ENCODE measurements around the gene PDAP1.
"Not testable (repeated sequence)": the region's sequence is repeated elsewhere in the genome, so short reads cannot be mapped to it uniquely, and the experiment has no call there.

The PDAP1 gene

GRCh38 chr7:99384523-99384922 is 23.9 kb downstream of the PDAP1 start:
- TF ChIP-seq CTCF (IDR thresholded peaks at IDR 0.05; ENCODE audit: low read depth, low read length): no peak
- DNase-seq (ENCODE audit: low read depth in 2 of 2): no peak
- H3K4me3 ChIP-seq (replicated peaks in 1 of 2; ENCODE audit: low read depth in 2 of 2, low read length in 2 of 2): no peak overlapping the region

- TF ChIP-seq CTCF (IDR thresholded peaks at IDR 0.05; ENCODE audit: low read depth, low read length): no peak
- DNase-seq (ENCODE audit: low read depth in 2 of 2): no peak
- no peak overlapping the region for H3K4me3 ChIP-seq (replicated peaks in 1 of 2; ENCODE audit: low read depth in 2 of 2, low read length in 2 of 2)
Measured at GRCh38 chr7:99383791-99384370, 24.5 kb downstream of the PDAP1 start.

GRCh38 chr7:99383203-99383602 is 25.2 kb downstream of the PDAP1 start:
- no peak for TF ChIP-seq CTCF (IDR thresholded peaks at IDR 0.05; ENCODE audit: low read depth, low read length)
- DNase-seq (ENCODE audit: low read depth in 2 of 2): no peak
- H3K4me3 ChIP-seq (replicated peaks in 1 of 2; ENCODE audit: low read depth in 2 of 2, low read length in 2 of 2): no peak overlapping the region

- no peak overlapping the region for H3K4me3 ChIP-seq (replicated peaks in 1 of 2; ENCODE audit: low read depth in 2 of 2, low read length in 2 of 2)
- no peak for TF ChIP-seq CTCF (IDR thresholded peaks at IDR 0.05; ENCODE audit: low read depth, low read length)
- DNase-seq (ENCODE audit: low read depth in 2 of 2): no peak
Measured at GRCh38 chr7:99381664-99382075, 26.7 kb downstream of the PDAP1 start.

GRCh38 chr7:99380823-99381663 is 27.4 kb downstream of the PDAP1 start:
- peak in 1 of 2 donors; percentile 80 for DNase-seq (ENCODE audit: low read depth in 2 of 2)
- no peak overlapping the region for H3K4me3 ChIP-seq (replicated peaks in 1 of 2; ENCODE audit: low read depth in 2 of 2, low read length in 2 of 2)
- TF ChIP-seq CTCF (IDR thresholded peaks at IDR 0.05; ENCODE audit: low read depth, low read length): no peak

- no peak for TF ChIP-seq CTCF (IDR thresholded peaks at IDR 0.05; ENCODE audit: low read depth, low read length)
- H3K4me3 ChIP-seq (replicated peaks in 1 of 2; ENCODE audit: low read depth in 2 of 2, low read length in 2 of 2): peak overlapping the region; percentile 3 to 27
- DNase-seq (ENCODE audit: low read depth in 2 of 2): peak; percentile 72 to 74
Measured at GRCh38 chr7:99380032-99380822, 28.2 kb downstream of the PDAP1 start.

GRCh38 chr7:99379693-99380031 is 28.7 kb downstream of the PDAP1 start:
- H3K4me3 ChIP-seq (replicated peaks in 1 of 2; ENCODE audit: low read depth in 2 of 2, low read length in 2 of 2): peak overlapping the region; percentile 3 to 27
- not testable (repeated sequence) for DNase-seq (ENCODE audit: low read depth in 2 of 2)
